ENCODE data around the gene KIF3A. TPM values are rescaled to one million over a fixed set of nuclear protein-coding genes. Genes with fewer than 3 reads are reported as not detected.

Gene KIF3A
- total RNA-seq, 4 donors from 2014 or later = 4.9 to 7.7 (median 6.3) TPM

GRCh38 chr5:132668706-132669454, 68.5 kb downstream of the KIF3A start:
- intact Hi-C loops (cut with DNase I; ENCODE audit: low total_unique reads) = no loop called here
- no peak for DNase-seq (ENCODE audit: low spot score in 2 of 2)
- 90 to 94% methylated on average over 14 of the region's 14 CpGs for WGBS, 2 donors

DNA sequence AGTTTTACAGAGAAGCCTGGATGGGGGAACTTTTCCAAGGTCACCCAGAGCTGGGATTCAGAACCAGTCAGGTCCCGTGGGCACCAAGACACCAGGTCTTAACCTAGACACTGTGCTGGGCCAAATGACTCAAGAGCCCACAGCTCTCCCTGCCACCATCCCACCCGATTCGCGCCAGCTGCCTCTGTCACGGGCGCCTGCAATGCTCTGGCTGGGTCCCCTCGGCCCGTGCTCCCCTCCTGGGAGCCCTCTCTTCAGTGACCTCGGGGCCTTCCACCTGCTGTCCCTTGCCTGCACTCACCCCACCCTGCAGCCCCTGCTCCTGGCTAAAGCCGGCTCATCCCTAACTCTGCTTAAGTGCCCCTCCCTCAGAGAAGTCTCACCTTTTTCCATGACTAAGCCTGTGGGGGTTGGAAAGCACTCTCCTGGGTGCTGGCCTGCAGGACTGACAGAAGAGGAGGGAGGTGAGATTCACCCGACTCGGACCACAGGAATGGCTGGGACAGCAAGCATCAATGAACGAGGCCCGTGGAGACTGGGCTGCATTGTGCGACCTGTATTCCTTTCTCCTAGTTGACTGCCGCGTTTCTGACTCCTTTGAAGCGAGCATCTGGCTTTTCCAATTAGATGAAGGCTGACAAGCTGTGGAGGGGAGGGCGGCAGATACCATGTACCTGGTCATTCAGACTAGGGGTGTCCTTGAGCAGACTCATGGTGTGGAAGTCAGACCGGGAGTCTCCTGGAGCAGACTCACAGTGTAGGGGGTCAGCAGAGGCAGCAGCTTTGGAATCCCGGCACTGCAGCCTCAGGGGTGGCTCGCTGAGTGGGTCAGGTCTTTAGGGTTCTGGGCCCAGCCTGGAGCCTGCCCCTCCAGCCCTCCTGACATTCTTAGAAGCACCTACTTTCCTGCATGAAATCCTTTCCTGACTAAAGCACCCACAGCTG, 69.3 kb downstream of the KIF3A start:
- no peak for DNase-seq (ENCODE audit: low spot score in 2 of 2)
- H3K4me3 ChIP-seq (ENCODE audit: low read depth, poor library complexity, severe bottlenecking) = no peak overlapping the region
- TF ChIP-seq CTCF (IDR thresholded peaks at IDR 0.05) (no peak), POLR2A (IDR thresholded peaks at IDR 0.05) (no peak)
- intact Hi-C loops (cut with DNase I; ENCODE audit: low total_unique reads) = no loop called here
- 71 to 79% methylated on average over 22 of the region's 22 CpGs for WGBS, 2 donors

More at GRCh38 chr5:132668706-132669454, 68.5 kb downstream of the KIF3A start:
- H3K4me3 ChIP-seq (ENCODE audit: low read depth, poor library complexity, severe bottlenecking) = no peak overlapping the region
- TF ChIP-seq CTCF (IDR thresholded peaks at IDR 0.05) (no peak), POLR2A (IDR thresholded peaks at IDR 0.05) (no peak)

GRCh38 chr5:132667309-132667708, 70.0 kb downstream of the KIF3A start:
- DNase-seq (ENCODE audit: low spot score in 2 of 2) = no peak
- H3K4me3 ChIP-seq (ENCODE audit: low read depth, poor library complexity, severe bottlenecking) = no peak overlapping the region
- WGBS, 2 donors = 85 to 89% methylated on average over 10 of the region's 10 CpGs
- TF ChIP-seq CTCF (IDR thresholded peaks at IDR 0.05) (no peak), POLR2A (IDR thresholded peaks at IDR 0.05) (no peak)
- intact Hi-C loops (cut with DNase I; ENCODE audit: low total_unique reads) = no loop called here

DNA sequence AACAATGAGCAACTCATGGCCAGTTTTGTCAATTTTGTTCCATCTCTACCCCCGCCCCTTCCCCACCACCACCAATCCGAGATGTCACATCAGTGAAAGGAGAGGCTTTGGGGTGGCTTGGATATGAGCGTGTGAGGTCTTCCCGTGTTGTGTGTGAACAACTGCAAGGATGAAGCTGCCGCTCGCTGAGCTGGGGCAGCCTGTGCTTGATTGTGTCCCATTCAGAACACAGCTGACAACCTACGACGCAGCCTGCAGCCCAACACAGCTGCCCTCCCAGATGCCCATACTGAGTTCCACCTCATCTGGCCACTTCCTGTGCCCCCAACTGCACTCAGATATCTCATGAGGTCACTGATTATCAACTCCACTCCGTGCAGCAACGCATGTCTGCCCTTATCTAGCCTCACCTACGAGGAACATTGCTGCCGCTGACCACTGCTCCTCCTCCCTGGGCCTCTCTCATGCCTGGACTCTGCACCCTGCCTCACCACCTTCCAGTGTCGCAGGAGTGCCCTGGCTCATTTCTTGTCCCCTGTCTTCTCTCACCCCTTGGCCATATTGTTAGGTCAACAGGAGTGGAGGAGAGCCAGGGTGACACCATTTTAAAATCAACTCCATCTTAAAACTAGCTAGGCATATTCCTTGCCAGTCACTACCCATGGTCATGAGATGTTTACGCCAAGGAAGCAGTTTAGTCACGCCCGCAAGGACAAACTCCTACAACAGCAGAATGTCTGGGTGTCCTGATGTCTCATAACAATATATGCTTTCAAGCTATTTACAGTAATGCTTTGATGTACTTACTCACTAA, 70.8 kb downstream of the KIF3A start:
- TF ChIP-seq POLR2A (IDR thresholded peaks at IDR 0.05) (no peak), CTCF (IDR thresholded peaks at IDR 0.05) (no peak)
- no peak for DNase-seq (ENCODE audit: low spot score in 2 of 2)
- intact Hi-C loops (cut with DNase I; ENCODE audit: low total_unique reads) = no loop called here
- 86 to 91% methylated on average over 16 of the region's 16 CpGs for WGBS, 2 donors
- no peak overlapping the region for H3K4me3 ChIP-seq (ENCODE audit: low read depth, poor library complexity, severe bottlenecking)

DNA sequence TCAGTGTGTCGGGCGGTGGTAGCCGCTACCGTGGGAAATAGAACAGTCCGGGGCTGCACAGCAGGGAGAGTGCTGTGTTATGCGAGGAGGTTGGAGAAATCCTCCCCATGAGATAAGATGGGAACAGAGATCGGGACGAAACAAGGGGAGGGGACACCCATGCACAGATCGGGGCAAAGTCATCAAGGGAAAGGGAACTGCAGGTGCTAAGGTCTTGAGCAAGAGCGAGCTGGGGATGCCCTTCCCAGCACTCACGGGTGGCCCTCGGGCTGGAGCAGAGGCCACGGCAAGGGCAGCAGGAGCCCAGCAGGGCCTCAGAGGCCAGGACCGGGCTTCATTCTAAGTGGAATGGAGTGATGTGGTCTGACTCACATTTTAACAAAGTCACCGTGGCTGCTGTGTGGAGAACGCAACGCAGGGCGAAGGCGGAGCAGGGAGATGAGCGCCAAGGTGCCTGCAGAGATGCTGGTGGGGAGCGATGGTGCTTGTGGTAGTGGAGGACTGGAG, 71.7 kb downstream of the KIF3A start:
- WGBS, 2 donors = 91 to 92% methylated on average over 21 of the region's 21 CpGs
- TF ChIP-seq CTCF (IDR thresholded peaks at IDR 0.05) (no peak), POLR2A (IDR thresholded peaks at IDR 0.05) (no peak)
- intact Hi-C loops (cut with DNase I; ENCODE audit: low total_unique reads) = no loop called here
- DNase-seq (ENCODE audit: low spot score in 2 of 2) = no peak
- no peak overlapping the region for H3K4me3 ChIP-seq (ENCODE audit: low read depth, poor library complexity, severe bottlenecking)
